IMR-90 (cell line): Measurements from ENCODE around the gene TENM4. TPM values are rescaled to one million over a fixed set of nuclear protein-coding genes. Genes with fewer than 3 reads are reported as not detected.

ENCODE experiments used
- ATAC-seq: fragments of 200-7000 bp; cut with Tn5 transposase; 2 replicates; pipeline ENCODE4 v1.9.1; 2020; ENCODE audit warnings: low read depth, mild to moderate bottlenecking, moderate library complexity
- BruUV-seq: library from RNA; stranded (reverse); fragments of 400-500 nt; replicated peaks from 2 replicates; lab custom pipeline; 2021; lab: Mats Ljungman, UMichigan
- CTCF ChIA-PET: fragments of 300-600 bp; formaldehyde crosslinking; extraction: SDS; loops from one replicate; lab custom pipeline; 2021; ENCODE audit warnings: antibody characterized with exemption; lab: Yijun Ruan, JAX
- POLR2A ChIA-PET: fragments of 300-600 bp; sonication (Branson Sonifier 250); formaldehyde crosslinking; loops from one replicate; lab custom pipeline; 2022; ENCODE audit warnings: antibody characterized with exemption; ENCODE audit not compliant: unreplicated experiment; lab: Charles Lee
- DNase-seq: peaks from one replicate; pipeline ENCODE4 v3.0.0; 2013
- H2AFZ ChIP-seq: replicated peaks from 2 replicates; pipeline ENCODE3; 2013; ENCODE audit warnings: low read length, mild to moderate bottlenecking; ENCODE audit not compliant: poor library complexity
- H2AK5ac ChIP-seq: 2 replicates; pipeline ENCODE4 v1.6.1; 2013; ENCODE audit warnings: low read depth, low read length, inconsistent platforms
- H2AK9ac ChIP-seq: replicated peaks from 2 replicates; pipeline ENCODE3; 2013; ENCODE audit warnings: mild to moderate bottlenecking, low read depth, low read length, moderate library complexity; ENCODE audit not compliant: poor library complexity
- H2BK120ac ChIP-seq: 2 replicates; pipeline ENCODE4 v1.6.1; 2013; ENCODE audit warnings: low read depth, low read length, inconsistent platforms
- H2BK15ac ChIP-seq: 3 replicates; pipeline ENCODE4 v1.6.1; 2013; ENCODE audit warnings: low read depth, low read length, inconsistent platforms
- H2BK20ac ChIP-seq: 2 replicates; pipeline ENCODE4 v1.6.1; 2013; ENCODE audit warnings: low read depth, mild to moderate bottlenecking, inconsistent platforms, low read length, moderate library complexity
- H2BK5ac ChIP-seq: 2 replicates; pipeline ENCODE4 v1.6.1; 2013; ENCODE audit warnings: mild to moderate bottlenecking, low read depth, low read length, inconsistent platforms; ENCODE audit not compliant: poor library complexity, severe bottlenecking
- H3K14ac ChIP-seq: replicated peaks from 2 replicates; pipeline ENCODE4 v1.6.1; 2013; ENCODE audit warnings: low read depth, low read length, inconsistent platforms
- H3K18ac ChIP-seq: 2 replicates; pipeline ENCODE4 v1.6.1; 2013; ENCODE audit warnings: low read depth, low read length, control low read depth
- H3K23ac ChIP-seq: 2 replicates; pipeline ENCODE4 v1.6.1; 2013; ENCODE audit warnings: low read depth, low read length, inconsistent platforms
- H3K27ac ChIP-seq: 2 replicates; pipeline ENCODE4 v1.5.1; 2013; ENCODE audit warnings: mild to moderate bottlenecking, control low read depth, low read length; ENCODE audit not compliant: insufficient read depth
- H3K27me3 ChIP-seq: 2 replicates; pipeline ENCODE4 v1.6.1; 2013; ENCODE audit warnings: low read length; ENCODE audit not compliant: control insufficient read depth, insufficient read depth
- H3K36me3 ChIP-seq: 2 replicates; pipeline ENCODE4 v1.6.1; 2013; ENCODE audit warnings: low read length, mixed read lengths; ENCODE audit not compliant: control insufficient read depth, insufficient read depth
- H3K4ac ChIP-seq: 2 replicates; pipeline ENCODE4 v1.6.1; 2013; ENCODE audit warnings: low read depth, low read length, inconsistent platforms
- H3K4me1 ChIP-seq: 2 replicates; pipeline ENCODE4 v1.6.1; 2013; ENCODE audit warnings: low read length, mixed read lengths; ENCODE audit not compliant: control insufficient read depth, insufficient read depth
- H3K4me2 ChIP-seq: 2 replicates; pipeline ENCODE4 v1.6.1; 2013; ENCODE audit warnings: low read depth, mild to moderate bottlenecking, control low read depth, low read length, moderate library complexity
- H3K4me3 ChIP-seq: 2 replicates; pipeline ENCODE4 v1.5.1; 2013; ENCODE audit warnings: low read depth, mild to moderate bottlenecking, control low read depth, low read length, moderate library complexity; ENCODE audit not compliant: insufficient read depth
- H3K56ac ChIP-seq: 2 replicates; pipeline ENCODE4 v1.6.1; 2013; ENCODE audit warnings: low read length, inconsistent platforms; ENCODE audit not compliant: insufficient read depth; ENCODE audit errors: extremely low read depth
- H3K79me1 ChIP-seq, 2 experiments: 2 replicates each; pipeline ENCODE4 v1.6.1; 2013; ENCODE audit warnings: low read length in 2 of 2, inconsistent platforms in 1 of 2, low read depth in 1 of 2
- H3K9ac ChIP-seq: 2 replicates; pipeline ENCODE4 v1.6.1; 2013; ENCODE audit warnings: low read depth, low read length, control low read depth
- H3K9me1 ChIP-seq: 2 replicates; pipeline ENCODE4 v1.6.1; 2013; ENCODE audit warnings: low read length, inconsistent platforms; ENCODE audit not compliant: insufficient read depth
- H3K9me3 ChIP-seq: 2 replicates; pipeline ENCODE4 v1.6.1; 2013; ENCODE audit warnings: low read length; ENCODE audit not compliant: control insufficient read depth, insufficient read depth
- H4K20me1 ChIP-seq: 2 replicates; pipeline ENCODE4 v1.6.1; 2013; ENCODE audit warnings: low read length, inconsistent platforms; ENCODE audit not compliant: insufficient read depth
- H4K5ac ChIP-seq: 2 replicates; pipeline ENCODE4 v1.6.1; 2013; ENCODE audit warnings: mild to moderate bottlenecking, low read depth, low read length, control low read depth
- H4K8ac ChIP-seq, 2 experiments: 2 replicates each; pipeline ENCODE4 v1.6.1; 2013; ENCODE audit warnings: low read depth in 2 of 2, low read length in 2 of 2, control low read depth in 1 of 2, inconsistent platforms in 1 of 2
- H4K91ac ChIP-seq: 2 replicates; pipeline ENCODE4 v1.6.1; 2013; ENCODE audit warnings: low read depth, low read length, inconsistent platforms; ENCODE audit not compliant: insufficient read depth
- BHLHE40 ChIP-seq: fragments of 150-350 bp; IDR thresholded peaks from 2 replicates; pipeline ENCODE4 v1.6.1; 2016; ENCODE audit warnings: mild to moderate bottlenecking, low read depth, low read length
- CEBPB ChIP-seq: IDR thresholded peaks from 2 replicates; pipeline ENCODE4 v1.6.1; 2012; ENCODE audit warnings: low read depth, low read length, improper control_type of control experiment
- CHD1 ChIP-seq: IDR thresholded peaks from 2 replicates; pipeline ENCODE4 v1.6.1; 2012; ENCODE audit warnings: low read depth, low read length, improper control_type of control experiment
- MAFK ChIP-seq: IDR thresholded peaks from 2 replicates; pipeline ENCODE4 v1.6.1; 2012; ENCODE audit warnings: low read depth, low read length, improper control_type of control experiment
- MXI1 ChIP-seq: IDR thresholded peaks from 2 replicates; pipeline ENCODE4 v1.6.1; 2012; ENCODE audit warnings: low read depth, mild to moderate bottlenecking, low read length, moderate library complexity, borderline replicate concordance
- NFE2L2 ChIP-seq: fragments of 150-350 bp; IDR thresholded peaks from 2 replicates; pipeline ENCODE4 v1.6.1; 2016; ENCODE audit warnings: low read depth, mild to moderate bottlenecking, low read length
- POLR2A ChIP-seq: IDR thresholded peaks from 2 replicates; pipeline ENCODE4 v1.6.1; 2012; ENCODE audit warnings: mild to moderate bottlenecking, low read depth, low read length
- RAD21 ChIP-seq: IDR thresholded peaks from 2 replicates; pipeline ENCODE4 v1.6.1; 2012; ENCODE audit warnings: low read length, improper control_type of control experiment
- RFX5 ChIP-seq: IDR thresholded peaks from 2 replicates; pipeline ENCODE4 v1.8.0; 2012; ENCODE audit warnings: low read depth, mild to moderate bottlenecking, low read length, moderate library complexity
- SMC3 ChIP-seq: fragments of 150-350 bp; IDR thresholded peaks from 2 replicates; pipeline ENCODE4 v1.6.1; 2016; ENCODE audit warnings: low read depth, mild to moderate bottlenecking, antibody characterized with exemption, low read length, moderate library complexity
- WGBS, 2 experiments: methylation state at CpG; one replicate each; pipeline versions ENCODE4 v1.1.5 to v1.1.7; 2013; ENCODE audit warnings: missing lambda C conversion rate in 2 of 2; ENCODE audit not compliant: insufficient read length in 1 of 2; ENCODE audit errors: extremely low coverage in 2 of 2; 5-methylcytosine and 5-hydroxymethylcytosine counted together
- dilution Hi-C: fragments of 300-500 bp; cut with HindIII; formaldehyde crosslinking; loops from one replicate; pipeline ENCODE4 v1.14.3; 2018; ENCODE audit warnings: low sequenced_read_pairs; ENCODE audit not compliant: unreplicated experiment
- in situ Hi-C: fragments of 300-500 bp; cut with MboI; formaldehyde crosslinking; loops from 3 replicates; pipeline ENCODE4 v1.14.3; 2019; ENCODE audit warnings: low sequenced_read_pairs, inconsistent platforms, mixed read lengths
- intact Hi-C: fragments of 100-400 bp; cut with micrococcal nuclease; formaldehyde crosslinking; loops from 2 replicates; pipeline ENCODE4 v1.10.0; 2022
- polyA plus RNA-seq, 3 experiments: library from polyadenylated mRNA; depleted of rRNA; stranded (reverse); fragments of >200 nt; gene quantifications; 2 replicates each; pipeline ENCODE4 v1.2.3, GENCODE V29; 2012; ENCODE audit warnings: low replicate concordance in 1 of 3
- total RNA-seq: library from RNA; depleted of rRNA; stranded (reverse); fragments of >200 nt; gene quantifications from 2 replicates; pipeline ENCODE4 v1.2.3, GENCODE V29; 2012
- TF ChIP-seq, protein P1 (sequence below): fragments of 150-350 bp; IDR thresholded peaks from 2 replicates; pipeline ENCODE4 v1.6.1; 2016; ENCODE audit warnings: low read depth, mild to moderate bottlenecking, low read length, moderate library complexity, borderline replicate concordance
- TF ChIP-seq, protein P2 (sequence below): fragments of 150-350 bp; IDR thresholded peaks from 2 replicates; pipeline ENCODE4 v1.6.1; 2017; ENCODE audit warnings: mild to moderate bottlenecking, antibody characterized with exemption, low read length, low read depth

TENM4 gene
- total and polyA plus RNA-seq, 2 of the 4 experiments (the other 2 are of a cell fraction) = 7.4 to 9.0 TPM

DNA sequence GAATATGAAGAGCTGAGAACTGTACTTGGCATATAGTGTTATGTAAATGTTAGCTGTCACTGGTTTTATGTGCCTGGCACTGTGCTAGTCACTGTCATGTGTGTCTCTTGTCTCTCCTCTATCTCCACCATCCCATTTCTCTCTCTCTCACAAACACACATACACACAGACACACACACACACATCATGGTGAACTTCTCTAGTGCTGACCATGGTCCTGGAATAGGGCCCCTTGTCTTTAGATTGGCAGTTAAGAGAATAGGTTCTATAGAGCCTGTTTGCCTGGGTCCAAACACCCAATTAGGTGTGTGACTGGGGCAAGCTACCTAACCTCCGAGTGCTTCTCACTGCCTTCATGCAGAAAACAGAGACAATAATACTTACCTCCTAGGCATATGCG lies 756.5 kb downstream of the TENM4 start:
- in situ Hi-C loops = no loop called here
- POLR2A ChIA-PET = no interaction called here
- H3K14ac ChIP-seq = no peak overlapping the region

More for the DNA sequence above, 756.5 kb downstream of the TENM4 start:
- BruUV-seq = no TSS peak
- Histone ChIP-seq H2AK9ac (no peak overlapping the region), H3K18ac (no peak overlapping the region), H3K79me1 (no peaks in the 10 kb centered on the region), H2AK5ac (no peak overlapping the region), H4K91ac (no peak overlapping the region), H3K9me3 (no peaks in the 10 kb centered on the region), H3K27me3 (no peaks in the 10 kb centered on the region), H2BK120ac (no peak overlapping the region), H4K5ac (no peak overlapping the region), H3K9ac (no peak overlapping the region), H2AFZ (no peak overlapping the region), H3K56ac (no peak overlapping the region), H4K8ac (no peak overlapping the region), H3K36me3 (peaks cover 5% of the 10 kb centered on the region; the same call in 1 of the 2 replicates), H3K4me3 (no peak overlapping the region), H2BK15ac (no peak overlapping the region), H3K4me1 (no peaks in the 10 kb centered on the region), H3K27ac (no peak overlapping the region), H3K4ac (no peak overlapping the region), H3K9me1 (no peaks in the 10 kb centered on the region), H3K23ac (no peak overlapping the region), H3K4me2 (no peak overlapping the region), H2BK20ac (no peak overlapping the region), H2BK5ac (no peak overlapping the region), H4K20me1 (no peaks in the 10 kb centered on the region)
- CTCF ChIA-PET = no interaction called here
- peak; percentile 11 for DNase-seq
- TF ChIP-seq, protein P1, sequence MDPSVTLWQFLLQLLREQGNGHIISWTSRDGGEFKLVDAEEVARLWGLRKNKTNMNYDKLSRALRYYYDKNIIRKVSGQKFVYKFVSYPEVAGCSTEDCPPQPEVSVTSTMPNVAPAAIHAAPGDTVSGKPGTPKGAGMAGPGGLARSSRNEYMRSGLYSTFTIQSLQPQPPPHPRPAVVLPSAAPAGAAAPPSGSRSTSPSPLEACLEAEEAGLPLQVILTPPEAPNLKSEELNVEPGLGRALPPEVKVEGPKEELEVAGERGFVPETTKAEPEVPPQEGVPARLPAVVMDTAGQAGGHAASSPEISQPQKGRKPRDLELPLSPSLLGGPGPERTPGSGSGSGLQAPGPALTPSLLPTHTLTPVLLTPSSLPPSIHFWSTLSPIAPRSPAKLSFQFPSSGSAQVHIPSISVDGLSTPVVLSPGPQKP = no peak
- TF ChIP-seq NFE2L2 (no peak), CHD1 (no peak), MAFK (no peak), POLR2A (no peak), RFX5 (no peak), MXI1 (no peak), BHLHE40 (no peak), RAD21 (no peak), SMC3 (no peak), CEBPB (no peak)
- TF ChIP-seq, protein P2, sequence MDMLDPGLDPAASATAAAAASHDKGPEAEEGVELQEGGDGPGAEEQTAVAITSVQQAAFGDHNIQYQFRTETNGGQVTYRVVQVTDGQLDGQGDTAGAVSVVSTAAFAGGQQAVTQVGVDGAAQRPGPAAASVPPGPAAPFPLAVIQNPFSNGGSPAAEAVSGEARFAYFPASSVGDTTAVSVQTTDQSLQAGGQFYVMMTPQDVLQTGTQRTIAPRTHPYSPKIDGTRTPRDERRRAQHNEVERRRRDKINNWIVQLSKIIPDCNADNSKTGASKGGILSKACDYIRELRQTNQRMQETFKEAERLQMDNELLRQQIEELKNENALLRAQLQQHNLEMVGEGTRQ = no peak
- no peak for ATAC-seq
- dilution Hi-C loops = no loop called here
- intact Hi-C loops = no loop called here
- WGBS, 2 experiments = no CpG with 5 or more reads among the region's 2 CpGs
